ENCODE results near the gene RNF19B.

The RNF19B gene

GRCh38 chr1:32939655-32940371 is 24.8 kb downstream of the RNF19B start:
- Histone ChIP-seq H3K4me3 (no peak overlapping the region), H3K27ac (peak overlapping the region in 16 of 21 experiments; percentile 10 to 66 (median 49))

GRCh38 chr1:32937061-32937460 is 27.5 kb downstream of the RNF19B start:
- no peak overlapping the region for H3K27ac ChIP-seq

GRCh38 chr1:32934535-32934934 is 30.1 kb downstream of the RNF19B start:
- Histone ChIP-seq H3K4me3 (no peak overlapping the region), H3K27ac (peak overlapping the region in 8 of 21 experiments; percentile 11 to 51 (median 30))

More at GRCh38 chr1:32937061-32937460, 27.5 kb downstream of the RNF19B start:
- H3K4me3 ChIP-seq: no peak overlapping the region

GRCh38 chr1:32933742-32934322 is 30.8 kb downstream of the RNF19B start:
- Histone ChIP-seq H3K27ac (peak overlapping the region in 10 of 21 experiments; percentile 11 to 51 (median 25)), H3K4me3 (no peak overlapping the region)

GRCh38 chr1:32931760-32932159 is 32.8 kb downstream of the RNF19B start:
- Histone ChIP-seq H3K27ac (no peak overlapping the region), H3K4me3 (no peak overlapping the region)

GRCh38 chr1:32929366-32929765 is 35.2 kb downstream of the RNF19B start:
- no peak overlapping the region for H3K4me3 ChIP-seq

GRCh38 chr1:32928715-32929114 is 35.9 kb downstream of the RNF19B start:
- Histone ChIP-seq H3K4me3 (no peak overlapping the region), H3K27ac (no peak overlapping the region)

More at GRCh38 chr1:32929366-32929765, 35.2 kb downstream of the RNF19B start:
- no peak overlapping the region for H3K27ac ChIP-seq

- no peak overlapping the region for H3K27ac ChIP-seq
- no peak overlapping the region for H3K4me3 ChIP-seq
These were observed 36.3 kb downstream of the RNF19B start for GRCh38 chr1:32928285-32928684.

GRCh38 chr1:32927441-32927840 is 37.2 kb downstream of the RNF19B start:
- Histone ChIP-seq H3K4me3 (no peak overlapping the region), H3K27ac (no peak overlapping the region)

- H3K4me3 ChIP-seq: no peak overlapping the region
These were observed 38.0 kb downstream of the RNF19B start for GRCh38 chr1:32926562-32926961.

GRCh38 chr1:32925403-32926162 is 39.0 kb downstream of the RNF19B start:
- Histone ChIP-seq H3K27ac (no peak overlapping the region), H3K4me3 (no peak overlapping the region)

More at GRCh38 chr1:32926562-32926961, 38.0 kb downstream of the RNF19B start:
- no peak overlapping the region for H3K27ac ChIP-seq

- H3K4me3 ChIP-seq: no peak overlapping the region
- no peak overlapping the region for H3K27ac ChIP-seq
These were observed 39.7 kb downstream of the RNF19B start for GRCh38 chr1:32924881-32925344.

- H3K4me3 ChIP-seq: no peak overlapping the region
- H3K27ac ChIP-seq: no peak overlapping the region
These were observed 43.8 kb downstream of the RNF19B start for GRCh38 chr1:32920833-32921232.

- no peak overlapping the region for H3K27ac ChIP-seq
- H3K4me3 ChIP-seq: no peak overlapping the region
These were observed 44.5 kb downstream of the RNF19B start for GRCh38 chr1:32919811-32920733.

GRCh38 chr1:32918179-32918578 is 46.4 kb downstream of the RNF19B start:
- Histone ChIP-seq H3K4me3 (no peak overlapping the region), H3K27ac (no peak overlapping the region)

- H3K4me3 ChIP-seq: no peak overlapping the region
- H3K27ac ChIP-seq: no peak overlapping the region
These were observed 47.1 kb downstream of the RNF19B start for GRCh38 chr1:32917521-32917920.

- no peak overlapping the region for H3K4me3 ChIP-seq
- H3K27ac ChIP-seq: no peak overlapping the region
These were observed 48.6 kb downstream of the RNF19B start for GRCh38 chr1:32915766-32916706.

GRCh38 chr1:32910319-32910718 is 54.3 kb downstream of the RNF19B start:
- no peak overlapping the region for H3K27ac ChIP-seq
- H3K4me3 ChIP-seq: no peak overlapping the region

Data from skin epidermis (tissue), 12 donors.